ENCODE measurements around the gene THADA.

Gene THADA

DNA sequence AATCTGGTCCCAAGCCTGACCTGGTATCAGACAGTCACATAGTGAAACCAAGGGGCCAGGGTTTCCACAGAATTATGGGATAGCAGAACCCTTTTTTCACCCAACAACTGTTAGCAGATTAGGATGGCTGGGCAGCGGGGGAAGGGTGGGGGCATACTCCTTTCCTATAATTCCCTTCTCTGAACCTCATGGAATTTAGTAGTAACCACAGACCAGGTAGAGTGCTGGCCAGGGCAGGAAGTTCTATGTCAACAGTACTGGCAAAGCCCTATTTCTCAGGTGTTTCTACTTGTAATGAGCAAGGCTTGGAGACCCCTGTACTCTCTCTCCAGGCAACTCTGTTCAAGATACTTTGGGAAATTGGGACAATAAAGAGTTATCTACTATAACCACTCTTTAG, 174.6 kb downstream of the THADA start:
- H3K9me3 ChIP-seq (ENCODE audit: control insufficient read depth, insufficient read depth, low read depth, low read length) = no peaks in the 10 kb centered on the region
- H3K4me1 ChIP-seq (ENCODE audit: control insufficient read depth, insufficient read depth, low read length) = peaks cover 12% of the 10 kb centered on the region; the same call in 1 of the 2 replicates
- ChIA-PET CTCF (no interaction called here), POLR2A (no interaction called here)
- H3K27ac ChIP-seq (ENCODE audit: extremely low read depth, low read depth, low read length) = no peak overlapping the region
- TF ChIP-seq ZNF529 (tag by site-specific recombination; IDR thresholded peaks at IDR 0.05; ENCODE audit: insufficient replicate concordance) (no peak), BCL11A (tag by site-specific recombination; IDR thresholded peaks at IDR 0.05; ENCODE audit: low read depth) (no peak), ZBTB20 (tag by site-specific recombination; IDR thresholded peaks at IDR 0.05) (no peak), ZNF426 (tag by site-specific recombination; IDR thresholded peaks at IDR 0.05) (no peak), ZNF768 (tag by site-specific recombination; IDR thresholded peaks at IDR 0.05) (no peak), GLIS2 (tag by site-specific recombination; IDR thresholded peaks at IDR 0.05) (no peak), KLF9 (tag by site-specific recombination; IDR thresholded peaks at IDR 0.05; ENCODE audit: low read depth) (no peak), ZNF791 (tag by site-specific recombination; IDR thresholded peaks at IDR 0.05) (no peak), ZNF394 (tag by site-specific recombination; IDR thresholded peaks at IDR 0.05; ENCODE audit: borderline replicate concordance) (no peak), ZNF623 (tag by site-specific recombination; IDR thresholded peaks at IDR 0.05) (no peak), ZNF660 (tag by site-specific recombination; IDR thresholded peaks at IDR 0.05) (no peak), ZNF596 (tag by site-specific recombination; IDR thresholded peaks at IDR 0.05) (no peak)
- TF ChIP-seq, protein P1, sequence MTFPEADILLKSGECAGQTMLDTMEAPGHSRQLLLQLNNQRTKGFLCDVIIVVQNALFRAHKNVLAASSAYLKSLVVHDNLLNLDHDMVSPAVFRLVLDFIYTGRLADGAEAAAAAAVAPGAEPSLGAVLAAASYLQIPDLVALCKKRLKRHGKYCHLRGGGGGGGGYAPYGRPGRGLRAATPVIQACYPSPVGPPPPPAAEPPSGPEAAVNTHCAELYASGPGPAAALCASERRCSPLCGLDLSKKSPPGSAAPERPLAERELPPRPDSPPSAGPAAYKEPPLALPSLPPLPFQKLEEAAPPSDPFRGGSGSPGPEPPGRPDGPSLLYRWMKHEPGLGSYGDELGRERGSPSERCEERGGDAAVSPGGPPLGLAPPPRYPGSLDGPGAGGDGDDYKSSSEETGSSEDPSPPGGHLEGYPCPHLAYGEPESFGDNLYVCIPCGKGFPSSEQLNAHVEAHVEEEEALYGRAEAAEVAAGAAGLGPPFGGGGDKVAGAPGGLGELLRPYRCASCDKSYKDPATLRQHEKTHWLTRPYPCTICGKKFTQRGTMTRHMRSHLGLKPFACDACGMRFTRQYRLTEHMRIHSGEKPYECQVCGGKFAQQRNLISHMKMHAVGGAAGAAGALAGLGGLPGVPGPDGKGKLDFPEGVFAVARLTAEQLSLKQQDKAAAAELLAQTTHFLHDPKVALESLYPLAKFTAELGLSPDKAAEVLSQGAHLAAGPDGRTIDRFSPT (tag by site-specific recombination; IDR thresholded peaks at IDR 0.05) = no peak
- TF ChIP-seq, protein P2, sequence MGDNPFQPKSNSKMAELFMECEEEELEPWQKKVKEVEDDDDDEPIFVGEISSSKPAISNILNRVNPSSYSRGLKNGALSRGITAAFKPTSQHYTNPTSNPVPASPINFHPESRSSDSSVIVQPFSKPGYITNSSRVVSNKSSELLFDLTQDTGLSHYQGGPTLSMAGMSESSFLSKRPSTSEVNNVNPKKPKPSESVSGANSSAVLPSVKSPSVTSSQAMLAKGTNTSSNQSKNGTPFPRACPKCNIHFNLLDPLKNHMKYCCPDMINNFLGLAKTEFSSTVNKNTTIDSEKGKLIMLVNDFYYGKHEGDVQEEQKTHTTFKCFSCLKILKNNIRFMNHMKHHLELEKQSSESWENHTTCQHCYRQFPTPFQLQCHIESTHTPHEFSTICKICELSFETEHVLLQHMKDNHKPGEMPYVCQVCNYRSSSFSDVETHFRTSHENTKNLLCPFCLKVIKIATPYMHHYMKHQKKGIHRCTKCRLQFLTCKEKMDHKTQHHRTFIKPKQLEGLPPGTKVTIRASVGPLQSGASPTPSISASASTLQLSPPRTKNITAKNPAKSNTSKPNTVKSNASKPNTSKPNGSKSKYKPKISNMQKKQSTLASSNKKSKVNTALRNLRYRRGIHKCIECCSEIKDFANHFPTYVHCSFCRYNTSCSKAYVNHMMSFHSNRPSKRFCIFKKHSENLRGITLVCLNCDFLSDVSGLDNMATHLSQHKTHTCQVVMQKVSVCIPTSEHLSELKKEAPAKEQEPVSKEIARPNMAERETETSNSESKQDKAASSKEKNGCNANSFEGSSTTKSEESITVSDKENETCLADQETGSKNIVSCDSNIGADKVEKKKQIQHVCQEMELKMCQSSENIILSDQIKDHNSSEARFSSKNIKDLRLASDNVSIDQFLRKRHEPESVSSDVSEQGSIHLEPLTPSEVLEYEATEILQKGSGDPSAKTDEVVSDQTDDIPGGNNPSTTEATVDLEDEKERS (tag by site-specific recombination; IDR thresholded peaks at IDR 0.05) = no peak
- TF ChIP-seq, protein P3, sequence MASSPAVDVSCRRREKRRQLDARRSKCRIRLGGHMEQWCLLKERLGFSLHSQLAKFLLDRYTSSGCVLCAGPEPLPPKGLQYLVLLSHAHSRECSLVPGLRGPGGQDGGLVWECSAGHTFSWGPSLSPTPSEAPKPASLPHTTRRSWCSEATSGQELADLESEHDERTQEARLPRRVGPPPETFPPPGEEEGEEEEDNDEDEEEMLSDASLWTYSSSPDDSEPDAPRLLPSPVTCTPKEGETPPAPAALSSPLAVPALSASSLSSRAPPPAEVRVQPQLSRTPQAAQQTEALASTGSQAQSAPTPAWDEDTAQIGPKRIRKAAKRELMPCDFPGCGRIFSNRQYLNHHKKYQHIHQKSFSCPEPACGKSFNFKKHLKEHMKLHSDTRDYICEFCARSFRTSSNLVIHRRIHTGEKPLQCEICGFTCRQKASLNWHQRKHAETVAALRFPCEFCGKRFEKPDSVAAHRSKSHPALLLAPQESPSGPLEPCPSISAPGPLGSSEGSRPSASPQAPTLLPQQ (tag by site-specific recombination; IDR thresholded peaks at IDR 0.05) = no peak
- TF ChIP-seq, protein P4, sequence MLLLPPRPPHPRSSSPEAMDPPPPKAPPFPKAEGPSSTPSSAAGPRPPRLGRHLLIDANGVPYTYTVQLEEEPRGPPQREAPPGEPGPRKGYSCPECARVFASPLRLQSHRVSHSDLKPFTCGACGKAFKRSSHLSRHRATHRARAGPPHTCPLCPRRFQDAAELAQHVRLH (tag by site-specific recombination; IDR thresholded peaks at IDR 0.05) = no peak
- TF ChIP-seq, protein P5, sequence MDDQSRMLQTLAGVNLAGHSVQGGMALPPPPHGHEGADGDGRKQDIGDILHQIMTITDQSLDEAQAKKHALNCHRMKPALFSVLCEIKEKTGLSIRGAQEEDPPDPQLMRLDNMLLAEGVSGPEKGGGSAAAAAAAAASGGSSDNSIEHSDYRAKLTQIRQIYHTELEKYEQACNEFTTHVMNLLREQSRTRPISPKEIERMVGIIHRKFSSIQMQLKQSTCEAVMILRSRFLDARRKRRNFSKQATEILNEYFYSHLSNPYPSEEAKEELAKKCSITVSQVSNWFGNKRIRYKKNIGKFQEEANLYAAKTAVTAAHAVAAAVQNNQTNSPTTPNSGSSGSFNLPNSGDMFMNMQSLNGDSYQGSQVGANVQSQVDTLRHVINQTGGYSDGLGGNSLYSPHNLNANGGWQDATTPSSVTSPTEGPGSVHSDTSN (CRISPR knock-in tag; IDR thresholded peaks at IDR 0.05) = no peak
- H3K4me3 ChIP-seq (ENCODE audit: low read depth, low read length) = no peak overlapping the region
- H3K36me3 ChIP-seq (ENCODE audit: control insufficient read depth in 2 of 2, insufficient read depth in 1 of 2, low read length in 2 of 2) = no peaks in the 10 kb centered on the region

DNA sequence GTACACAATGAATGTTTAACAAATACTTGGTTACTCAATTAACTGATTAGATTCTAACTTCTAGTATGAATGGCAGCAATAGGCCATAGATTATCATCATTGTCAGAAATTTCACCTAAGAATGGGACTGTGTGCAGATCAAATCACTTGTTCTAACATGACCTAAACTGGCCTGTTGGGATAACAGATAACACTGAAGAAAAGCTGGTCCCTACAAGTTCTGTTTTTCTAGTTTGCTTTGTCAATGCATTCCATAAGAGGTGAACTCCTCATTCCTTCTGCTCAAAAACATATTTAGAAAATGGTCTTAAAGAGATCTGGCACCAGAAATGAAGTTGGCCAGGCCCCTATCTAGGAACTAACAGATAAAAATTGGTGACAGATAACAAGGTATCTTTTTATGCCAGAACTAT, 175.4 kb downstream of the THADA start:
- Histone ChIP-seq H3K36me3 (ENCODE audit: control insufficient read depth in 2 of 2, insufficient read depth in 1 of 2, low read length in 2 of 2) (no peaks in the 10 kb centered on the region), H3K9me3 (ENCODE audit: control insufficient read depth, insufficient read depth, low read depth, low read length) (no peaks in the 10 kb centered on the region), H3K27ac (ENCODE audit: extremely low read depth, low read depth, low read length) (no peak overlapping the region), H3K4me1 (ENCODE audit: control insufficient read depth, insufficient read depth, low read length) (peaks cover 13% of the 10 kb centered on the region; the same call in 1 of the 2 replicates), H3K4me3 (ENCODE audit: low read depth, low read length) (no peak overlapping the region)
- ChIA-PET POLR2A (no interaction called here), CTCF (no interaction called here)
- TF ChIP-seq, protein P6, sequence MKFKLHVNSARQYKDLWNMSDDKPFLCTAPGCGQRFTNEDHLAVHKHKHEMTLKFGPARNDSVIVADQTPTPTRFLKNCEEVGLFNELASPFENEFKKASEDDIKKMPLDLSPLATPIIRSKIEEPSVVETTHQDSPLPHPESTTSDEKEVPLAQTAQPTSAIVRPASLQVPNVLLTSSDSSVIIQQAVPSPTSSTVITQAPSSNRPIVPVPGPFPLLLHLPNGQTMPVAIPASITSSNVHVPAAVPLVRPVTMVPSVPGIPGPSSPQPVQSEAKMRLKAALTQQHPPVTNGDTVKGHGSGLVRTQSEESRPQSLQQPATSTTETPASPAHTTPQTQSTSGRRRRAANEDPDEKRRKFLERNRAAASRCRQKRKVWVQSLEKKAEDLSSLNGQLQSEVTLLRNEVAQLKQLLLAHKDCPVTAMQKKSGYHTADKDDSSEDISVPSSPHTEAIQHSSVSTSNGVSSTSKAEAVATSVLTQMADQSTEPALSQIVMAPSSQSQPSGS (tag by site-specific recombination; IDR thresholded peaks at IDR 0.05; ENCODE audit: low read depth) = no peak
- TF ChIP-seq HOXC10 (CRISPR knock-in tag; IDR thresholded peaks at IDR 0.05) = no peak
- TF ChIP-seq ZNF174 (tag by site-specific recombination; IDR thresholded peaks at IDR 0.05) = no peak
- TF ChIP-seq, protein P7, sequence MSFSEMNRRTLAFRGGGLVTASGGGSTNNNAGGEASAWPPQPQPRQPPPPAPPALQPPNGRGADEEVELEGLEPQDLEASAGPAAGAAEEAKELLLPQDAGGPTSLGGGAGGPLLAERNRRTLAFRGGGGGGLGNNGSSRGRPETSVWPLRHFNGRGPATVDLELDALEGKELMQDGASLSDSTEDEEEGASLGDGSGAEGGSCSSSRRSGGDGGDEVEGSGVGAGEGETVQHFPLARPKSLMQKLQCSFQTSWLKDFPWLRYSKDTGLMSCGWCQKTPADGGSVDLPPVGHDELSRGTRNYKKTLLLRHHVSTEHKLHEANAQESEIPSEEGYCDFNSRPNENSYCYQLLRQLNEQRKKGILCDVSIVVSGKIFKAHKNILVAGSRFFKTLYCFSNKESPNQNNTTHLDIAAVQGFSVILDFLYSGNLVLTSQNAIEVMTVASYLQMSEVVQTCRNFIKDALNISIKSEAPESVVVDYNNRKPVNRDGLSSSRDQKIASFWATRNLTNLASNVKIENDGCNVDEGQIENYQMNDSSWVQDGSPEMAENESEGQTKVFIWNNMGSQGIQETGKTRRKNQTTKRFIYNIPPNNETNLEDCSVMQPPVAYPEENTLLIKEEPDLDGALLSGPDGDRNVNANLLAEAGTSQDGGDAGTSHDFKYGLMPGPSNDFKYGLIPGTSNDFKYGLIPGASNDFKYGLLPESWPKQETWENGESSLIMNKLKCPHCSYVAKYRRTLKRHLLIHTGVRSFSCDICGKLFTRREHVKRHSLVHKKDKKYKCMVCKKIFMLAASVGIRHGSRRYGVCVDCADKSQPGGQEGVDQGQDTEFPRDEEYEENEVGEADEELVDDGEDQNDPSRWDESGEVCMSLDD (tag by site-specific recombination; IDR thresholded peaks at IDR 0.05) = no peak

Measured in HEK293 (cell line).